ENCODE data around the gene NLGN2. TPM values are rescaled to one million over a fixed set of nuclear protein-coding genes. Genes with fewer than 3 reads are reported as not detected.

NLGN2 gene
- total and polyA plus RNA-seq, 2 of the 8 experiments (the other 6 are each of a cell fraction or from before 2014, with no cell fraction given), result 21.2 to 62.8 TPM

DNA sequence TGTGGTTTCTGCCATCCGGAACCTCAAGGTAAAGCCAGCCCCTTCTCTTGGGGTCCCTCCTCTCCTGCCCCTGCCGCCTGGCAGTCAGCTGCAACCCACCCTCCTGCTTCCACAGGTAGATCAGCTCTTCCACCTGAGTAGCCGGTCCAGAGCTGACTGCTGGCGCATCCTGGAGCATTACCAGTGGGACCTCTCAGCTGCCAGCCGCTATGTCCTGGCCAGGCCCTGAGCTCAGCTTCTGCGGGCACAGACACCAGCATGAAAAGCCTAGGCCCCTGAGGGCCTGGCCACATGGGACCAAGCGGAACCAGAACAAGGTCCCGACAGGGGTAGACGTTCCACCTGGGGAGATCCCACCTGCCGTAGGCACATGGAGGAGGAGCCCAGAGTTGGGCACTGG is 18.8 kb upstream of the NLGN2 start (continued):
- no peak for TF ChIP-seq RFX5 (IDR thresholded peaks at IDR 0.05; ENCODE audit: borderline replicate concordance, low read depth, low read length)
